GM12891 (cell line): ENCODE data around the gene CIAO2A.

Experiments
- PAX5 ChIP-seq: IDR thresholded peaks from 2 replicates; pipeline ENCODE4 v1.6.1; 2011; ENCODE audit warnings: low read length, moderate library complexity, mild to moderate bottlenecking; ENCODE audit not compliant: insufficient read depth, severe bottlenecking
- POLR2A ChIP-seq: IDR thresholded peaks from 2 replicates; pipeline ENCODE4 v1.6.1; 2011; ENCODE audit warnings: low read depth, low read length, control low read depth
- POLR2AphosphoS5 ChIP-seq: IDR thresholded peaks from 2 replicates; pipeline ENCODE4 v1.6.1; 2011; ENCODE audit warnings: low read depth, low read length, control low read depth
- POU2F2 ChIP-seq: IDR thresholded peaks from 2 replicates; pipeline ENCODE4 v1.6.1; 2011; ENCODE audit warnings: low read depth, mild to moderate bottlenecking, control low read depth, low read length, moderate library complexity
- SPI1 ChIP-seq: IDR thresholded peaks from 2 replicates; pipeline ENCODE4 v1.6.1; 2011; ENCODE audit warnings: low read depth, low read length, control low read depth
- TAF1 ChIP-seq: IDR thresholded peaks from 2 replicates; pipeline ENCODE4 v1.6.1; 2011; ENCODE audit warnings: low read depth, low read length, control low read depth

DNA sequence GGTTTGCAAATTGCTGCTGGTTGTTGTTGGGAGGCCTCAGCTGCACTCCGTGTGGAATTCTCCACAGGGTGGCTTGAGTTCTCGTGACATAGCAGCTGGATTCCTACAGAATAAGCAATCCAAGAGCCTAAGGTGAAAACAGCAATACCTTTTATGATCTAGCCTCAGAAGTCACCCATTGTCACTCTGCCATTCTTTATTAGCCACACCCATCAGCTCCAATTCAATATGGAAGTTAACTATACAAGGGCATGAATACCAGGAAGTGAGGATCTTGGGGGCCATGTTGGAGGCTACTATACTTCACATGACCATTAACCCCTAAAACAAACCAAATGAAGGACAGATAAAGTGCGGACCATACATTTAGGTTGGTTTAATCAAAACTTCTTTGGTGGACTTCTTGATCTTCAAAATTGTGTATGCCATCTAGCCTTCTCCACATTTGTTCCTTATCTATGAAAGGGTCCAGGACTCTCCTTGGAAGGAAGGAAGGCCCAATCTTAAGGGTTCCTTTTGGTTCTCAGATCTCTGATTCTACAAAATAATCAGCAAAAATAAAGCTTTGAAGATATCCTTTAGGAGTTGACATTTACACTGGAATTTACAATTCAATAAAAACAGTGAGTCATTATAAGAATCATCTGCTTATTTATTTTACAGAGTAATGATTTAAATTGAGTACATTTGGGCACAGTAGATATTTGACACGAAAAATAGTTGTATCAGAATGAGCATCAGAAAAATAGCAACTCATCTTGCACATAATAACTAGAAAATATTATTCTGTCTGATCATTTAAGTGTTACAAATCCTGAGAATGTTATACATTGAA, 21.5 kb downstream of the CIAO2A start:
- TF ChIP-seq TAF1 = no peak
- no peak for TF ChIP-seq POLR2A
- no peak for TF ChIP-seq SPI1
- no peak for TF ChIP-seq POLR2AphosphoS5
- no peak for TF ChIP-seq POU2F2
- TF ChIP-seq PAX5 = no peak
